Stimulated activated CD8-positive, alpha-beta memory T cell treated with anti-CD3 and anti-CD28 coated beads, Interleukin-4, amount 100 ng/mL, for 4 hours (primary cell): ENCODE results near the gene MYLK.

Experiments
- DNase-seq, 2 donors: peaks; one replicate each; pipeline ENCODE4 v3.0.0-alpha.2; 2020; ENCODE audit warnings: low read depth in 2 of 2, low spot score in 1 of 2

MYLK gene

DNA sequence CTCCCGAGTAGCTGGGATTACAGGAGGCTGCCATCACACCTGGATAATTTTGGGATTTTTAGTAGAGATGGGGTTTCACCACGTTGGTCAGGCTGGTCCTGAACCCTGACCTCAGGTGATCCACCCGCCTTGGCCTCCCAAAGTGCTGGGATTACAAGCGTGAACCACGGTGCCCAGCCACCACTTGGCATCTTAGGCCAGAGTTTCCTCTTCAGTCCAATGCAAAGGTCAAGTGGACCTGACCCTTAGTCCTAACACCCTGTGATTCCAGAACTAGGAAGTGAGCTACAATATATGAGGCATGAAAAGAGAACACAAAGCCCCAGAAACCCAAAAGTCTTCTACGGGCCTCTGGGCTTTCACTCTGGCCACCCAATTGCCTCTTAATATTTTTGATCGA lies 5.3 kb downstream of the MYLK start:
- no peak for DNase-seq

DNA sequence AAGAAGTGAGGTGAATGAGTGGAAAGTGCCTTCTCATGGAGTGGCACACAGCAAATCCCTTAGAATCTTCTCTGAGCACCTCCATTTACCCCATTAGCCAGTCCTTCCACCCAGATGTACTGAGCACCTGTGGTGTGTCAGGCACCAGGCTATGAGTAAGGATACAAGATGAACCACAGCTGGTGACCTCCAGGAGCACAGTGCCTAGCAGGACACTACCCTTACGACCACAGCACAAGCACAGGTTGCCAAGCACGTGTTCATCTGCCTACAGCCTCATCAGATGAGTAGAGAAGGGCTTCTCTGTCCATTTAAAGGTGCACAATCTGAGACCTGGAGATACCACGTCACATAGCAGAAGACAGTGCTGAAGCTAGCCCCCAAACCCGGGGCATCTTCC lies 6.2 kb downstream of the MYLK start:
- no peak for DNase-seq

DNA sequence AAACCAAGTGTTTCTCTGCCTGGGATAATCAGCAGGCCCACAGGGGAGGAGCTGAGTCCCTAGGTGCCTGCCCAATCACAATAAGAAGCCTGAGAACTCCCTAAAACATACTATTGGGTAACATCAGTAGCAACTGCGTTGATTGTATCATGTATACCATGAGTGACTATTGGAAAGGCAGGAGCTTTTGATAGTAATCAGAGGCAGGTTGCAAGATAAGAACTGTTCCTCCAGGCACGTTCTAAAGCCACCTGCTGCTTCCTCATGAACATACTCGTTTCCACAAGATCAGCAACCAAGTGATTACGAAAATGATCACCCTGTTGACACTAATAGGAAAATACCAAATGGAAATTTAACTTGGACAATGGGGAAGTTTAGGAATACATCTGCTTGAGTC lies 6.7 kb downstream of the MYLK start:
- no peak for DNase-seq

DNA sequence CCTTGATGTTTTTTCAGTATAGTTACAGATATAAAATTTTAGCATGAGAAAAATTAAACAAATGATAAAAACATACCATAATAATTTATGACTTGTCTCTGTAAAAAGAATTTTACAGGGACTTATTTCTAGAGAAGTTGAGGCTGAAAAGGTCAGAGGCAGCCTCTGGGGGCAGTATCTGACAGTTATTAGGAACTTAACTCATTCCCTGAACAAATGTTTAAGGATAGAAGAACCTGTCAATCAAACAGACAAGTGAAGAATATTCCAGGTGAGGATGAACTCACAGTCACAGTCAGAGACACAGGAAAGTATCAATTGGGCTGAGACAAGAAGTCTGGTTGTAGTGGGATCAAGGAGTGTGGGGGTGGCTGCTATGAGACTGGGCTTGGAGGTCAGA lies 7.3 kb downstream of the MYLK start:
- no peak for DNase-seq

DNA sequence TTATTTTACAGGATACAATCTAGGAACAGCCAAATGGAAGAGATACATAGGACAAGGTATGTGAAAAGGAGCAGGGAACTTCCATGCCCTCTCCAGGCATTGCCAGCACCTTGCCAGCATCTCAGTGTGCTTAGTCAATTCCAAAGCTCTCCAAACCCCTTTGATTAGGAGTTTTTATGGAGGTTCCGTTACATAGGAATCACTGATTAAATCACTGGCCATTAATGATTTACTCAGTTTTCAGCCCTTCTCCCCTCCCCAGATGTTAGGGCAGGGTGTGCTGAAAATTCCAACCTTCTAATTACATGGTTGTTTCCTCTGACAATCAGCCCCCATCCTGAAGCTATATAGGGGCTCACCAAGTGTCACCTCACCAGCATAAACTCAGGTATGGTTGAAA lies 11.5 kb downstream of the MYLK start:
- DNase-seq = no peak

DNA sequence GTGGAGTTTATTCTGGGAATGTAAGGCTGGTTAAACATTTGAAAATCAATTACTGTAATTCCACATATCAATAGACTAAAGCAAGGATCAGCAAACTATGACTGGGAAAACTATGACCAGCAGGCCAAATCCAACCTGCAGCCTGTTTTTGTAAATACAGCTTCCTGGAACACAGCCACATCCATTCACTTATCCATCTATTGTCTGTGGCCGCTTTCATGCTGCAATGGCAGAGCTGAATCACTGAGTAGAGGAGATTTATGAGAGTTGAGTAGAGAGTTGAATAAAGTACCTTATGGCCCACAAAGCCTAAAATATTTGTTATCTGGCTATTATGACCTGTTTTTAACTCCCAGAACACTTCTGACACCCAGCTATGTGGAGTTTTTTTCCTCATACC lies 12.2 kb downstream of the MYLK start:
- no peak for DNase-seq

DNA sequence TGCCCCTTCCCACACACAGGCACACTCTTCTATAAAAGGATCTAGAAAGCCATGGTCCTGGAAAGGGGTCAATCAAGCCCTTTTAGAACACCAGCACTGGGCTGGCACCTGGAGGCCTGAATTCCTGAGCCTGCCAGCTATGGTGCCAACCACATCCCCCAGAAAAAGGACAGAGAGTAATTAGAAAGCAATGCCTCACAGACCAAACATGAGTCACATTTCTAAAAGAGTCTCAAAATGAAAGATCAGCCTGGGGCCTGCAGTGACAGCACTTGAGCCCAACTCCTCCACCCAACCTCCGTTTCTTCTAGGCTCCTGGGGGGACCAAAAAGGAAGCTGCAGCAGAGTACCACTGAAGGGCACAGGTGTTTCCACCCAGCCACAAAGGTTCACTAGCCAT lies 14.1 kb downstream of the MYLK start:
- DNase-seq = no peak

DNA sequence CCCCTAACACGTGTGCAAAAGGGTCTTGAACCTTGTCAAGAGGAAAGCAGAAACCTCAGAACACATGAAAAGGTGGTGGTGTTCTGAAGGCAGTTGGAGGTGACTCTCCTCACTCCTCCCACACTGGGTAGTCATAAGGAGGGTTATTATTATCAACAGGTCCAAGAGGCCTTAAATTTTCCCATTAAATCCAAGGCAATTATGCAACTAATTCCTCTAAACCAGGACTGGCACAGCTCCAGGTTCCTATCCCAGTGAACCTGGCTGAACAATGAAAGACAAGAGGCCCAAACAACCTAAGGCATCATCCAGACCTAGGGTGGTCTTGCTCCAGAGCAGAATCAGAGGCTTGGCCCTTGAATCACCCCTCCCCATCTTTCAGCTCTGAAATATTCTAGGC lies 15.0 kb downstream of the MYLK start:
- DNase-seq = no peak

DNA sequence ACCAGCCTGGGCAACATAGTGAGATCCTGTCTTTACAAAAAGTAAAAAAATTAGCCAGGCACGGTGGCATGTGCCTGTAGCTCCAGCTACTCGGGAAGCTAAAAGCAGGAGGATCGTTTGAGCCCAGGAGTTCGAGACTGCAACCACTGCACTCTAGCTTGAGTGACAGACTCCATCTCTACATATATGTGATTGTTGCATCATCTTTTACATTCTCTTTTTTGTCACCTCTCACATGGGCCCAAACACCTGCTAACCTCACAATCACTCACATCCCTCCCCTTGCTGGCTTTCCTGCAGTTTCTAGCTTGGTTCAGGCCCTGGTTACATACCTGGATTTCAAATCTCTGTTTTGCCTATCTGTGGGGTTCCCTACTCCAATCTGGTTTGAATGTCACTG lies 19.4 kb downstream of the MYLK start:
- DNase-seq = no peak

DNA sequence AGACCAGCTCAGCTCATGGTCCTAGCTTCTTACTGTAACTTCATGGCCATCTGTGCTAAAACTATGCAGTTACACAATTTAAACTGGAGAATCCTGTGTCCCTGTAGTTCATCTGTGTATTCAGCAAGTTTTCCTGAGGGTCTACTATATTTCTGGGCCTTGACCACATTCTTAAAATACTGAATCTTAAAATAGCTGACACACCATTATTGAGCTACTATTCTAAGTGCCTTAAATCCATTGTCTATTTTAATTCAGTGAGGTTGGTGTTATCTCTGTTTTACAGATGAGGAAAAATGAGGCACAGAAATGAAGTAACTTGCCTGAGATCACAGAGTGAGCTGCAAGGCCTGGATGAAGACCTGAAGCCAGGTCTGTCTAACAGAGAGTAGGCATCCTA lies 22.0 kb downstream of the MYLK start:
- DNase-seq = no peak

DNA sequence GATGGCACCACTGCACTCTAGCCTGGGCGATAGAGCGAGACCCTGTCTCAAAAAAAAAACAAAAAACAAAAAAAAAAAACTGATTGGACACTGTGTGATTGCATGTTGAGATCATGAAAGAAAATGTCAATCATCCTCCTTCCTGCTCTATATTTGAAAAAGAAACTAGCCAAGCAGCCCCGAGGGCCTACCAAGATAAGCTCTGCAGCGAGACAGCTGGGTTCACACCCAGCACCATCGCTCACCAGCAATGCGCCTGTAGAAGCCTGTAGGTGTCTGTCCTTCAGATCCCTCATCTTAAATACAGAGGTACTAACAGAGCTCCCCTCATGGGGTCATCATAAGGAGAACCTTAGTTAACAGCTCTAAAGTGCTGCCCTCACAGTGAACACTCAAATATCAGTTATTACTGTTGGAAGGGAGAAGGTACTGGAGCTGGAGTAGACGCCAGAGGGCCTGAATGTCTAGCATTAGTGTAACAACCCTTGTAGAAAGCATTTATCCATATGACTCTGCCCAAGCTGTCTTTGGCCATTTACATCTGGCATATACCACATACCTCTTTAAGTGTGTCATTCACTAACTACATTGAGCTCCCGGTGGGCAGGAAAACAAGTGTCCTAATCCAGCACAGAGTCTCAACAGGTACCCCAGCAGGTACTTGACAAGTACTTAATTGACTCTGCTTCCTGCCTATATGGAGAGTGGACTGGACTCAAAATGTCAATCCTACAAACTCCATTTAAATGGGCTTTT lies 22.9 kb downstream of the MYLK start:
- DNase-seq = no peak

DNA sequence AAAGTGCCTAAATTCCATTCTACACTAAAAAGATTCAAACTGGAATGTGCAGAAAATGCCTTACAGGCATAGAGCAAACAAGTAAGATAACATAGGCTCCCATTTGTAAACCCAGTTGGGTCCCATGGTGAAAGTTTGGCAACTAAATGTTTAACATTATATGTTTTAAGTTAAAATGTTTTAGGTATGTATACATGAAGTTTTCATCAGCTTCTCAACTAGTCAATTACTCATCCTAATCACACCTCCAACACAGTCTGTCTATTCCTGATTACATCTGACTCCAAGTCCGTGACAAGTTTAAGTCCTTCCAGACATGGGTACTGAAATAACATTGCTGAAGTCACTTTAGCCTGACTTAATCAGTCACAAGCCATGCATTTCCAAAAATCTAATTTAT lies 25.0 kb downstream of the MYLK start:
- no peak for DNase-seq

DNA sequence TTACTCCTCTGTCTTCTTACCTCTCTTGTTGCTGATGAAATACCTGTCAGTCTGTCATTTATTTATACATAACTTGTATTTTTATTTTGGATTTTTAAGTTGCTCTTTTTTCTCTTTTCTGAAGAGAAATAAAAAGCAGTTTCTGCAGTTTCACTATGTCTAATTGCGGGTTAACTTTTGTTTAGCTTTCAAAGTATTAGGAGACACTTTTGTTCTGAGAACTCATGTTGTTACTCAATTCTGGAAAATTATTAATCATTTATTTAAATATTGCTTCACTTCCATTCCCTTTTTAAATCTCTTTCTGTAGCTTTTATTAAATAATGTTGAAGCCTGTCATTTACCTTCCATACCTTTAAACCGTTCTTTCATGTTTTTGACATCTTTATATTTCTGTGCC lies 29.2 kb downstream of the MYLK start:
- no peak for DNase-seq

DNA sequence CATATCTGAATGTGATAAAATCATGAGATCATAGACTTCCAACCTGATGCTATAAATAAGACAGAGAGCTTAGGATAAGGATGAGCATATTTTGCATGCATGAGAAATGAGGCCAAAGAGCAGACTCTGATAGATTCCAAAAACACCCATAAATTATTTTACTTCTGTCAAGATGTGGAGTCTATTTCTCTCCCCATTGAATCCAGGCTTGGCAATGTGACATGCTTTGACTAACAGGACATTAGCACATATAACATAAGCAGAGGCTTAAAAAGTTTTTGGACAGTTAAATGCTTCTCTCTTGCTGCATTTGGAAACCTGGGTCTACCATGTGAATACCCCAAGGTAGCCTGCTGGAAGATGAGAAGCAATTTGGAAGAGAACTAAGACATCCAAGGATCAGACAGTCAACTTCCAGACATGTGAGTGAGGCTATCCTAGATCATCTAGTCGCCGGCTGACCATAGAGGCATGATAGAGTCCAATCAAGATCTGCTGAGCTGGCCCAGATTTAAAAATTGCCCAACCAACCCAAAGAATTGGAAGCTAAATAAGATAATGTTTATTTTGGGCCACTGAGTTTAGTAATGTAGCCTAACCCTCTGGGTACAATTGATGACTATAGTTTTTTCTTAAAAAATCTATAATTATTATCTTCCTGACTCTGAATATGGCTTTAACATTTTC lies 30.3 kb downstream of the MYLK start:
- no peak for DNase-seq

DNA sequence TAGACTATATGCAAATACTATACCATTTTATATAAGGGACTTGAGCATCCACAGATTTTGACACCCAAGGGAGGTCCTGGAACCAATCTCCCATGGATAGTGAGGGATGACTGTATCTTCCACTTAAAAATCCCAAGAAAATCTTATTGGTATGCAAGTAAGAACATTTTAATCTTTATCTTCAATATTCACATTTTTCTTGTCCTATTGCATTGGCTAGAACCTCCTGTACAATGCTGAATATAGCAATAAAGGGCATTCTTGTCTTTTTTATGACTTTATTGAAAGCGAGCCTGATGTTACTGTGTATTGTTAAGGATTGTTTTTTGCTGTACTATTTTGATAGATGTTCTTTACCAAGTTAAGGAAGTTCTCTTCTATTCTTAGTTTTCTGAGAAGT lies 36.9 kb downstream of the MYLK start:
- no peak for DNase-seq

DNA sequence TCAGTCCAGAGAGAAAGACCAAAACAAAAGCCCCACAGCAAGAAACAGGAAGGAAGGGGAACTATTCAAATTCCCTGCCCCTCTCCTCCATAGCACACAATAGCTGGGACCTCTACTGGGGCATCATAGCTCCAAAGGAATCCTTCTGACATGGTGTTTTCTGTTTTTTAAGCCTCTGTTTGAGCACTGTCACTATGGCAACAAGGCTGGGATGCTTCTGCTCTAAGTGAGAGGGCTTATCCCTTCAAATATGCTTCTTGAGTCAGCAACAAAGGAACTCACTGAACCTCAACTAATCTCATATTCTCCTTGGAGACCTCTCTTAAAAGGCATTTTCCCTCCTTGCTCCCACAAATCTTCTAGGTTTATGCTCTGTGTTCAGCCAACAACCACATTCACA lies 40.5 kb downstream of the MYLK start:
- DNase-seq = no peak

DNA sequence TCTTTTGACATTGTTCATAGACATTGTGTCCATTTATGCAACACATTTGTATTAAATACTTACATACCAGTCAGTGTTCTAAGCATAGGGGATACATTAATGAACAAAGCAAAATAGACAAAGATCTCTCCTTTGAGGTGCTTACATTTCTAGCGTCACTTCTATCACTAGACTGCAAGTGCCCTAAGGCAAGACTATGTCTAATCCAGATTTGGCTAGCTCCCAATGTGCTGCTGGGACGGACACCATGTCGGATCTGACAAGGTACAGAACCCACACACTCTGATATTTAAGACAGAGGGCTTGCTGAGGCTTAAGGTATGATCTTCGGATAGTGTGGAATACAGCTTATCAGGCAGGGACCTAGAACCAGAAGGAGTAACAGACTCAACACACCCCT lies 41.4 kb downstream of the MYLK start:
- DNase-seq = no peak

DNA sequence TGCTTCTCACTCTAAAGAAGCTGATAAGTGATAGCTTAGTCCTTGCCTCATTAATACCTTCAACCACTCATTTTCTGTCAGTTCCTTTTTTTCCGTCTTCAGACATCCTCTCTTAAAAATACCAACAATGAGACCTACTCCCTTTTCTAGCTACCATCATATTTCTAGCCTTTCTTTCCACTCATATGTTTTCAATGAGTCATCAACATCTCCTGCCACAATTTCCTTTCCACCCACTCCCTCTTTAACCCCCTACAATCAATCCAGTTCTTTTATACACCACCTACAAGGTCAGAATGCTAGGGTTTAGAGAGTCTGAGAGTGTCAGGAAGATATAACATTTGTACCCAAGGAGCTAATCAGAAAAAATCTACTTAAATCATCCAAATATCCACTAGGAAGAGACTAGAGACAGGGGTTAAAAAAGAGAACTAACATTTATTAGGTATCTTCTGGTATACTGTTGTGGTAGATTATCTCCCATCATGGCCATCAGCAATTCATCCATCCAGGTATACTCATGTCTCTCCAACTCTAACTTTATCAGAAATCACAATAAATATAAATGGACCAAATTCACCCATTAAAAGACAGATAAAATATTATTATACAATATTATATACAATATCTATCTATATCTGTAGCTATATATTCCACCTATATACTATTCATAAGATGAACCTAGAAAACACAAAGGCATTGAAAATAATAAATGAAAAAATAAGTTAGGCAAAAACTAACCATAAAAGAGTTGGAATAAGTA lies 42.5 kb downstream of the MYLK start:
- no peak for DNase-seq

DNA sequence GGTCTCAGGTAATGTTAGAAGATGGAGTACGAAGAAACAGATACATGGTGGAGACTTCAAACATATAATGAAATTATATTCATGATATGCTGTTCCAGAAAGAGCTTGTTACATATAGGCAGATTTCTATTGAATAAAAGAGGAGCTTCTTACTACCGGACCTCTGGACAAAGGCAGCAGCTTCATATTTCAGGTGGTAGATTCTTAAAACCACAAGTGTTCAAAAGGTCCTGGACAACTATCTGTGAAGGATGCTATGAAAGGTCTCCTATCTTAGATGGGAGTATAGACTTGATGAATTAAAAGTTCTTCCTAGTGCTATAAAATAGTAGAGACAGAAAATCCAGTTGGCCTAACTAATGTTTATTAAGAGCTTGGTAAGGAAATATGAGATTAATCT lies 43.2 kb downstream of the MYLK start:
- no peak for DNase-seq

DNA sequence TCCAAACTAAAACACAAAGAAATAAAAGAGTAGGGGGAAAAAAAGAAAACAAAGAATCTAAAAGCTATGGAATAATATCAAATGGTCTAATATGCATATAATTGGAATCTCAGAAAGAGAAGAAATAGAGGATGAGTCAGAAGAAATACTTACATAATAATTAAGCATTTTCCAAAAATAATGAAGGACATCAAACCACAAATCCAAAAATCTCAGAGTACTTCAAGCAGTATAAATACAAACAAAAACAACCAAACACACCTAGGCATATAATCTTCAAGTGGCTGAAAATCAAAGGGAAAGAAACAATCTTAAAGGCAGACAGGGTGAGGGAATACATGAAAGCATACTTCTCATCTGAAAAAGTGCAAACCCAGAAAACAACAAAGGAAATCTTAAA lies 46.3 kb downstream of the MYLK start:
- DNase-seq = no peak

DNA sequence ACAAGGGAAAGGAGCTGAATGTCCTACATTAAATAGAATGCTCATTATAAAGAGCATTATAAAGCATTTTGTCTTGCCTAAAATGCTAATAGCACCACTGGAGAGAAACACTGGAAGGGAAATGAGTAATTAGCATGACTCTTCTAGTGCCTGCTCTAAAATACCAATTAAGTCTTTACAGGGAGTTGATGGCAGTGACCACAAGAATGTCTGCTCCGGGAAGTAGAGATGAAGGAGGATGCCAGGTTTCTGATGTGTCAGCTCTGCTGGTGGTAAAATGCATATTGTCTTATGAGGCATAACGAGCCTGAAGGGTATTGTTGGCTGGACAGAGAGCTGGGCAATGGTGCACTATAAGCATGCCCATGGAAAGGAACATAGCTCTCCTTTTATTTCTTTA lies 49.5 kb downstream of the MYLK start:
- no peak for DNase-seq

DNA sequence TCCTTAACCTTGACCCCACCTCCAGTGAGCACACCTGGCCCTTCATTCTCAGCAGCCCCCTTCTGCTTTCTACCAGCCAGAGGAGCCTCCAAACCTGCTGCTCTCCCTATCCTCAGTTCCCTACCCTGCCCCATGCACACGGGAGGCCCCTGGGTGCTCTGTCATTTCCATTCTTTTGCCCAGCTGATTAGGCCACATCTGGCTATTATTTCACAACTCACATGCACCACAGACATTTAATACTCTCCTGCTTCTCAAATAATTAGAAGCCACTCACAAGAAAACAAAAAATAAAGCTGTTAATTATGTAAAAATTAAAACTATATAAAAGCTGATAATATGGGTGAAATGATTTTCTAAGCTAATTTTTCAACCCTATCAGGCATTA lies 50.7 kb downstream of the MYLK start:
- no peak for DNase-seq
